Activated T-cell treated with anti-CD3 and anti-CD28 coated beads for 24 hours (primary cell): ENCODE results near the gene FCRL4.

Source experiments
- DNase-seq: peaks from one replicate; pipeline ENCODE4 v3.0.0-alpha.2; 2020; ENCODE audit warnings: low read depth

Gene FCRL4

GRCh38 chr1:157597959-157598667 is at the start of gene FCRL4:
Gene FCRL4 (minus strand): TSS chr1:157598085. CDS start chr1:157597944, 141 bp downstream.
- no peak for DNase-seq

- no peak for DNase-seq
Measured at GRCh38 chr1:157646144-157646543, 48.3 kb upstream of the FCRL4 start.

- DNase-seq: no peak
Measured at GRCh38 chr1:157641177-157641576, 43.3 kb upstream of the FCRL4 start.

- no peak for DNase-seq
Measured at GRCh38 chr1:157639800-157640199, 41.9 kb upstream of the FCRL4 start.

GRCh38 chr1:157628773-157629172 is 30.9 kb upstream of the FCRL4 start:
- DNase-seq: no peak

- DNase-seq: no peak
Measured at GRCh38 chr1:157626099-157626498, 28.2 kb upstream of the FCRL4 start.

- DNase-seq: no peak
Measured at GRCh38 chr1:157624471-157624870, 26.6 kb upstream of the FCRL4 start.

GRCh38 chr1:157622471-157622870 is 24.6 kb upstream of the FCRL4 start:
- no peak for DNase-seq

- no peak for DNase-seq
Measured at GRCh38 chr1:157618190-157618589, 20.3 kb upstream of the FCRL4 start.

GRCh38 chr1:157600236-157600635 is 2.4 kb upstream of the FCRL4 start:
- DNase-seq: no peak

- no peak for DNase-seq
Measured at GRCh38 chr1:157596384-157596783, 1.5 kb downstream of the FCRL4 start.

- no peak for DNase-seq
Measured at GRCh38 chr1:157595356-157595755, 2.5 kb downstream of the FCRL4 start.

- DNase-seq: no peak
Measured at GRCh38 chr1:157585984-157586383, 11.9 kb downstream of the FCRL4 start.

- no peak for DNase-seq
Measured at GRCh38 chr1:157584503-157584902, 13.4 kb downstream of the FCRL4 start.

- no peak for DNase-seq
Measured at GRCh38 chr1:157580828-157581210, 17.1 kb downstream of the FCRL4 start.

- no peak for DNase-seq
Measured at GRCh38 chr1:157580179-157580827, 17.6 kb downstream of the FCRL4 start.

- no peak for DNase-seq
Measured at GRCh38 chr1:157577420-157577819, 20.5 kb downstream of the FCRL4 start.

- DNase-seq: no peak
Measured at GRCh38 chr1:157575744-157576143, 22.1 kb downstream of the FCRL4 start.

- DNase-seq: no peak
Measured at GRCh38 chr1:157574836-157575235, 23.0 kb downstream of the FCRL4 start.

GRCh38 chr1:157566484-157567300 is 31.2 kb downstream of the FCRL4 start:
- DNase-seq: no peak

GRCh38 chr1:157562515-157562914 is 35.4 kb downstream of the FCRL4 start:
- DNase-seq: no peak

- DNase-seq: no peak
Measured at GRCh38 chr1:157558119-157558518, 39.8 kb downstream of the FCRL4 start.
